ENCODE results near the gene LY6G6D. TPM values are rescaled to one million over a fixed set of nuclear protein-coding genes. Genes with fewer than 3 reads are reported as not detected.

The LY6G6D gene
- total and polyA plus RNA-seq, 2 of the 13 experiments (the other 11 are each of a cell fraction or from before 2014, with no cell fraction given), result not detected

- TF ChIP-seq USF2 (IDR thresholded peaks at IDR 0.05; ENCODE audit: low read depth, low read length) (0 out of 2 replicates have a peak, but pooled peaks have one; percentile 3), USF2 (CRISPR knock-in tag; IDR thresholded peaks at IDR 0.05; ENCODE audit: borderline replicate concordance) (no peak), MTF1 (CRISPR knock-in tag; IDR thresholded peaks at IDR 0.05) (no peak), ZNF567 (CRISPR knock-in tag; IDR thresholded peaks at IDR 0.05; ENCODE audit: borderline replicate concordance) (peak; percentile 30; the same call in 1 of the 2 replicates), POLR2A (IDR thresholded peaks at IDR 0.05; ENCODE audit: insufficient read depth in 1 of 2, low read depth in 2 of 2, low read length in 2 of 2) (peak in 1 of 2 experiments; percentile 80; a peak in 2 of 4 replicates), HNF1B (CRISPR knock-in tag; IDR thresholded peaks at IDR 0.05) (peak; percentile 97), ZNF275 (CRISPR knock-in tag; IDR thresholded peaks at IDR 0.05; ENCODE audit: borderline replicate concordance) (peak; percentile 74; the same call in 1 of the 2 replicates), ZNF501 (CRISPR knock-in tag; IDR thresholded peaks at IDR 0.05) (peak; percentile 65; the same call in 1 of the 2 replicates), ZNF230 (CRISPR knock-in tag; IDR thresholded peaks at IDR 0.05) (0 out of 2 replicates have a peak, but pooled peaks have one; percentile 22), ELF4 (CRISPR knock-in tag; IDR thresholded peaks at IDR 0.05; ENCODE audit: borderline replicate concordance) (0 out of 2 replicates have a peak, but pooled peaks have one; percentile 29), KDM5B (CRISPR knock-in tag; IDR thresholded peaks at IDR 0.05; ENCODE audit: borderline replicate concordance) (no peak; the same call in 1 of the 2 replicates), SOX13 (IDR thresholded peaks at IDR 0.05) (peak; percentile 48), SOX13 (CRISPR knock-in tag; conservative IDR thresholded peaks at IDR 0.05 in 1 of 2, IDR thresholded peaks at IDR 0.05 in 1 of 2) (peak in 1 of 2 experiments; percentile 95; a peak in 3 of 4 replicates), HOXD1 (CRISPR knock-in tag; IDR thresholded peaks at IDR 0.05) (peak; percentile 95), NR3C1 (CRISPR knock-in tag; IDR thresholded peaks at IDR 0.05) (no peak), ZGPAT (CRISPR knock-in tag; IDR thresholded peaks at IDR 0.05) (peak; percentile 20; the same call in 1 of the 2 replicates), MEIS1 (CRISPR knock-in tag; IDR thresholded peaks at IDR 0.05; ENCODE audit: borderline replicate concordance) (peak; percentile 96), TEAD2 (CRISPR knock-in tag; IDR thresholded peaks at IDR 0.05) (no peak), ZSCAN29 (CRISPR knock-in tag; conservative IDR thresholded peaks at IDR 0.05) (peak; percentile 62; the same call in 1 of the 2 replicates), PHF20 (CRISPR knock-in tag; IDR thresholded peaks at IDR 0.05) (peak; percentile 52), LCORL (IDR thresholded peaks at IDR 0.05) (0 out of 2 replicates have a peak, but pooled peaks have one; percentile 65), LCORL (CRISPR knock-in tag; IDR thresholded peaks at IDR 0.05) (peak; percentile 74; the same call in 1 of the 2 replicates), KAT8 (CRISPR knock-in tag; IDR thresholded peaks at IDR 0.05) (peak; percentile 59; the same call in 1 of the 2 replicates)
Measured at GRCh38 chr6:31737991-31738979, 23.1 kb downstream of the LY6G6D start (continued).

All from HepG2 (cell line).